ENCODE data around the gene COX6B1.

Gene COX6B1

DNA sequence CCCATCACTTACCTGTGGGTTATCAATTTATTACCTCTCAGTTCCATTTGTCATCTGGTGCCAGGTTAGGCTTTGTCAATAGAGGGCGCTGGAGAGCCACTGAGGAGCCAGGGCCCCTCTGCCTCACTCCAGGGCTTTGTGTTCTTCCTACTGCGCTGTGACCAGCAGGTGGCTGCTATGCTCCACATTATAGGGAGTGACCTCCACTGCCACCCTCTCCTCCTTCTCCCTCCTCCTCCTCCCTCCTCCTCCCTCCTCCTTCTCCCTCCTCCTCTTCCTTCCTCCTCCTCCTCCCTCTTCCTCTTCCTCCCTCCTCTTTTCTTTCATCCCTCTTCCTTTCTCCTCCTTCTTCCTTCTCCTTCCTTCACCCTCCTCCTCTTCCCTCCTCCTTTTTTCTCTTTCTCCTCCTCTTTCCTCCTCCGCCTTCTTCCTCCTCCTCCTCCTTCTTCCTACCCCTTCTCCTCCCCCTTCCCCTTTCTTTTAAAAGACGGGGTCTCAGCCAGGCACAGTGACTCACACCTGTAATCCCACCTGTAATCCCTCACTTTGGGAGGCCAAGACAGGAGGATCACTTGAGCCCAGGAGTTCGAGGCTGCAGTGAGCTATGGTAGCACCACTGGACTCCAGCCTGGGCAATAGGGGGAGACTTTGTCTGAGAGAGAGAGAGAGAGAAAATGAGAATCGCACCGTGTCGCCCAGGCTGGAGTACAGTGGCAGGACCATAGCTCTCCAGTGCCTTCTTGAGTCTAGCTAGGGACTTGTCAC lies 45.9 kb downstream of the COX6B1 start:
- no peak overlapping the region for H3K4me3 ChIP-seq (replicated peaks in 1 of 2; ENCODE audit: low read depth in 2 of 2, low read length in 2 of 2)
- DNase-seq (ENCODE audit: low read depth in 2 of 2): peak; percentile 87 to 90
- TF ChIP-seq CTCF (IDR thresholded peaks at IDR 0.05; ENCODE audit: low read depth, low read length): peak; percentile 99

GRCh38 chr19:35695895-35696422 lies 47.8 kb downstream of the COX6B1 start:
- no peak for DNase-seq (ENCODE audit: low read depth in 2 of 2)
- TF ChIP-seq CTCF (IDR thresholded peaks at IDR 0.05; ENCODE audit: low read depth, low read length): no peak

DNA sequence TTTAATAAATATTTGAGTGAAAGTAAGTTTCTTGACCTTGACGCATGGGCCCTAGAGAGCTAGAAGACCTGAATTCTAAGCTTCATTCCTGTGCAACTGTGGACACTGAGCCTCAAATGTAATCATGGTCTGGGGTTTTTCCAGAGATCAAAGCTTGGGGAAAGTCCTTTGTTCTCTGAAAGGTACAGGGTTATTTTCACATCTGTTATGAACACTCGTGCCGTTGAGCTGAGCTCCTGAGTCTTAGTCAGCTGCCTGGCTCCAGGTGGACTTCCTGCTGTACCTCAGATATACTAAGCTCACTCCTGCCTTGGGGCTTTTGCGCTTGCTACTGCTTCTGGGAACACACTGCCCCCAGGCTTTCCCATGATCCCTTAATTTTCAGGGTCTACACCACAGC lies 48.7 kb downstream of the COX6B1 start:
- no peak overlapping the region for H3K4me3 ChIP-seq (replicated peaks in 1 of 2; ENCODE audit: low read depth in 2 of 2, low read length in 2 of 2)
- no peak for DNase-seq (ENCODE audit: low read depth in 2 of 2)
- TF ChIP-seq CTCF (IDR thresholded peaks at IDR 0.05; ENCODE audit: low read depth, low read length): no peak

More at GRCh38 chr19:35695895-35696422, 47.8 kb downstream of the COX6B1 start:
- H3K4me3 ChIP-seq (replicated peaks in 1 of 2; ENCODE audit: low read depth in 2 of 2, low read length in 2 of 2): no peak overlapping the region

- no peak for TF ChIP-seq CTCF (IDR thresholded peaks at IDR 0.05; ENCODE audit: low read depth, low read length)
- H3K4me3 ChIP-seq (replicated peaks in 1 of 2; ENCODE audit: low read depth in 2 of 2, low read length in 2 of 2): peak overlapping the region; percentile 58 to 60
- peak; percentile 98 for DNase-seq (ENCODE audit: low read depth in 2 of 2)
Observed at GRCh38 chr19:35702223-35703012, 54.3 kb downstream of the COX6B1 start.

DNA sequence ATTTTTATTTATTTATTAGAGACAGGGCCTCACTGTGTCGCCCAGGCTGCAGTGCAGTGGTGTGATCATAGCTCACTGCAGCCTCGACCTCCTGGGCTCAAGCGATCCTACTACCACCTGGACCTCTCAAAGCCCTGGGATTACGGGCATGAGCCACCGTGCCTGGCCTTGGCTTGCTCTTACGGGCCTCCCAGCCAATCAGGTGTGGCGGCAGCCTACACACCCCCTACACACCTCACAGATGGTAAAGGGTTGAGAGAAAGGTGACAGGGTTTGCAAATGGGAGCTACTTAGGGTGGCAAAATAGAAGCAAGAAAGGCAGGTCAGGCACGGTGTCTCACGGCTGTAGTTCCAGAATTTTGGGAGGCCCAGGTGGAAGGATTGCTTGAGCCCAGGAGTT lies 55.2 kb downstream of the COX6B1 start:
- no peak for TF ChIP-seq CTCF (IDR thresholded peaks at IDR 0.05; ENCODE audit: low read depth, low read length)
- no peak for DNase-seq (ENCODE audit: low read depth in 2 of 2)
- no peak overlapping the region for H3K4me3 ChIP-seq (replicated peaks in 1 of 2; ENCODE audit: low read depth in 2 of 2, low read length in 2 of 2)

GRCh38 chr19:35704218-35704617 lies 56.1 kb downstream of the COX6B1 start, which contains the start of gene ZBTB32:
TSS of gene ZBTB32 (plus strand) at chr19:35704558. CDS start at chr19:35714627, 10,069 bp downstream.
- no peak for TF ChIP-seq CTCF (IDR thresholded peaks at IDR 0.05; ENCODE audit: low read depth, low read length)
- DNase-seq (ENCODE audit: low read depth in 2 of 2): peak; percentile 60 to 75
- H3K4me3 ChIP-seq (replicated peaks in 1 of 2; ENCODE audit: low read depth in 2 of 2, low read length in 2 of 2): no peak within 1 kb of the TSS

Measured in cardiac fibroblast (primary cell).